PFSK-1 (cell line): ENCODE measurements around the gene ALOX12B.

ENCODE experiments used
- FOXP2 ChIP-seq: optimal IDR thresholded peaks from 2 replicates; pipeline ENCODE3; 2011; ENCODE audit warnings: borderline replicate concordance, control low read depth, inconsistent platforms; ENCODE audit not compliant: insufficient read depth; ENCODE audit errors: extremely low read length, extremely low read depth
- POLR2AphosphoS5 ChIP-seq: IDR thresholded peaks from 2 replicates; pipeline ENCODE4 v1.6.1; 2012; ENCODE audit warnings: low read depth, mild to moderate bottlenecking, control low read depth, low read length, moderate library complexity
- REST ChIP-seq, 2 experiments: IDR thresholded peaks; 2 replicates each; pipeline versions ENCODE4 v1.6.1 to v1.8.0; 2011 to 2012; ENCODE audit warnings: low read depth in 2 of 2, low read length in 2 of 2, control low read depth in 1 of 2, inconsistent platforms in 1 of 2, mild to moderate bottlenecking in 1 of 2, moderate library complexity in 1 of 2; ENCODE audit not compliant: insufficient read depth in 1 of 2
- SIN3A ChIP-seq: IDR thresholded peaks from 2 replicates; pipeline ENCODE4 v1.6.1; 2012; ENCODE audit warnings: mild to moderate bottlenecking, low read length, moderate library complexity, borderline replicate concordance; ENCODE audit not compliant: insufficient read depth
- TAF1 ChIP-seq: IDR thresholded peaks from 2 replicates; pipeline ENCODE4 v1.6.1; 2012; ENCODE audit warnings: low read length, control low read depth, borderline replicate concordance; ENCODE audit not compliant: insufficient read depth

Gene ALOX12B

GRCh38 chr17:8103549-8103948, 16.0 kb upstream of the ALOX12B start:
- TF ChIP-seq TAF1 (no peak), REST (IDR thresholded peaks at IDR 0.05; ENCODE audit: insufficient read depth in 1 of 2, low read depth in 2 of 2, low read length in 2 of 2) (no peak), FOXP2 (no peak), POLR2AphosphoS5 (no peak), SIN3A (no peak)

GRCh38 chr17:8101721-8102120, 14.2 kb upstream of the ALOX12B start:
- TF ChIP-seq FOXP2: no peak
- no peak for TF ChIP-seq REST (IDR thresholded peaks at IDR 0.05; ENCODE audit: insufficient read depth in 1 of 2, low read depth in 2 of 2, low read length in 2 of 2)
- no peak for TF ChIP-seq SIN3A
- TF ChIP-seq TAF1: no peak
- TF ChIP-seq POLR2AphosphoS5: no peak

- TF ChIP-seq TAF1 (no peak), FOXP2 (no peak), REST (IDR thresholded peaks at IDR 0.05; ENCODE audit: insufficient read depth in 1 of 2, low read depth in 2 of 2, low read length in 2 of 2) (no peak), POLR2AphosphoS5 (no peak), SIN3A (no peak)
These were observed 13.2 kb upstream of the ALOX12B start for GRCh38 chr17:8100763-8101162.

GRCh38 chr17:8100111-8100510, 12.6 kb upstream of the ALOX12B start:
- TF ChIP-seq TAF1 (no peak), SIN3A (no peak), REST (IDR thresholded peaks at IDR 0.05; ENCODE audit: insufficient read depth in 1 of 2, low read depth in 2 of 2, low read length in 2 of 2) (no peak), FOXP2 (no peak), POLR2AphosphoS5 (no peak)

GRCh38 chr17:8096541-8096940, 9.0 kb upstream of the ALOX12B start:
- TF ChIP-seq FOXP2 (no peak), POLR2AphosphoS5 (no peak), TAF1 (no peak), SIN3A (no peak)
